HG03097 (cell line): ENCODE results near the gene SECTM1.
"Not testable (repeated sequence)": the region's sequence is repeated elsewhere in the genome, so short reads cannot be mapped to it uniquely, and the experiment has no call there.

Source experiments
- ATAC-seq: cut with Tn5 transposase; IDR thresholded peaks from one replicate; pipeline ENCODE4 v1.9.1; 2021; ENCODE audit not compliant: unreplicated experiment, low FRiP score

Gene SECTM1

GRCh38 chr17:82370471-82371332 is 37.1 kb upstream of the SECTM1 start:
- ATAC-seq = no peak

GRCh38 chr17:82369211-82369610 is 35.6 kb upstream of the SECTM1 start:
- ATAC-seq = no peak

GRCh38 chr17:82367724-82368524 is 34.4 kb upstream of the SECTM1 start:
- ATAC-seq = no peak

- ATAC-seq = no peak
These were observed 33.2 kb upstream of the SECTM1 start for GRCh38 chr17:82366749-82367148.

GRCh38 chr17:82365606-82366295 is 32.2 kb upstream of the SECTM1 start:
- no peak for ATAC-seq

GRCh38 chr17:82361885-82362633 is 28.5 kb upstream of the SECTM1 start:
- no peak for ATAC-seq

- not testable (repeated sequence) for ATAC-seq
These were observed 26.0 kb upstream of the SECTM1 start for GRCh38 chr17:82359451-82360074.

GRCh38 chr17:82358465-82359350 is 25.1 kb upstream of the SECTM1 start, which contains the start of gene TEX19:
Gene TEX19 (plus strand): TSS chr17:82359247. CDS start chr17:82362151, 2,904 bp downstream.
- no peak for ATAC-seq

- ATAC-seq = no peak
These were observed 23.8 kb upstream of the SECTM1 start for GRCh38 chr17:82357394-82357793.

GRCh38 chr17:82356845-82357355 is 23.3 kb upstream of the SECTM1 start:
- no peak for ATAC-seq

- ATAC-seq = no peak
These were observed 22.3 kb upstream of the SECTM1 start for GRCh38 chr17:82355770-82356427.

GRCh38 chr17:82354804-82355308 is 21.3 kb upstream of the SECTM1 start:
- ATAC-seq = no peak

- no peak for ATAC-seq
These were observed 19.9 kb upstream of the SECTM1 start for GRCh38 chr17:82353484-82353883.

GRCh38 chr17:82351713-82352488 is 18.3 kb upstream of the SECTM1 start:
- ATAC-seq = peak; percentile 32

- peak; percentile 66 for ATAC-seq
These were observed 17.7 kb upstream of the SECTM1 start for GRCh38 chr17:82351254-82351712.

GRCh38 chr17:82350182-82351030 is 16.8 kb upstream of the SECTM1 start:
- ATAC-seq = peak; percentile 27
